ENCODE measurements around the gene SWAP70. TPM values are rescaled to one million over a fixed set of nuclear protein-coding genes. Genes with fewer than 3 reads are reported as not detected.

Gene SWAP70
- total and polyA plus RNA-seq, 9 of the 15 experiments (the other 6 are each of a cell fraction or from before 2014, with no cell fraction given), result 1.7 to 4.9 (median 3.9) TPM

GRCh38 chr11:9617940-9618339 lies 45.9 kb upstream of the SWAP70 start (continued):
- TF ChIP-seq ILK (tag; IDR thresholded peaks at IDR 0.05; ENCODE audit: borderline replicate concordance, low read depth) (no peak), DPF2 (IDR thresholded peaks at IDR 0.05) (peak; percentile 39; the same call in 1 of the 2 replicates), CSDE1 (IDR thresholded peaks at IDR 0.05) (no peak), PHTF2 (CRISPR knock-in tag; IDR thresholded peaks at IDR 0.05) (no peak), NFXL1 (CRISPR knock-in tag; IDR thresholded peaks at IDR 0.05) (no peak), TGIF2 (CRISPR knock-in tag; IDR thresholded peaks at IDR 0.05) (no peak), ZNF175 (CRISPR knock-in tag; IDR thresholded peaks at IDR 0.05; ENCODE audit: low read depth) (no peak), CREBBP (IDR thresholded peaks at IDR 0.05; ENCODE audit: low read depth, low read length) (no peak), ZNF785 (CRISPR knock-in tag; IDR thresholded peaks at IDR 0.05) (no peak)

- no peak for ATAC-seq
- H3K9ac ChIP-seq (ENCODE audit: insufficient read depth in 1 of 2, low read depth in 2 of 2, low read length in 2 of 2), result no peak overlapping the region
- no peaks in the 10 kb centered on the region for H3K36me3 ChIP-seq (ENCODE audit: control insufficient read depth, insufficient read depth, low read length)
- intact Hi-C loops (cut with micrococcal nuclease), result loop anchor here (10.0 kb wide), 1 partner anchor 356 kb away; no protein-coding TSS in a partner anchor
- ChIA-PET POLR2A (no interaction called here), CTCF (ENCODE audit: low intra/inter-chr PET ratio) (no interaction called here)
- H3K27ac ChIP-seq (ENCODE audit: extremely low read depth, low read depth, low read length), result no peak overlapping the region
- FAIRE-seq, result no peak
- H3K4me1 ChIP-seq (replicated peaks in 1 of 2; ENCODE audit: control insufficient read depth in 2 of 2, insufficient read depth in 2 of 2, low read length in 2 of 2), result peaks cover 9 to 10% of the 10 kb centered on the region in 2 experiments; a peak in 3 of 5 replicates
- H3K79me2 ChIP-seq (ENCODE audit: control insufficient read depth, insufficient read depth, low read length), result no peaks in the 10 kb centered on the region
- no peaks in the 10 kb centered on the region for H3K27me3 ChIP-seq (ENCODE audit: control insufficient read depth in 2 of 2, insufficient read depth in 2 of 2, low read length in 2 of 2)
- H4K20me1 ChIP-seq (replicated peaks; ENCODE audit: control insufficient read depth, insufficient read depth, low read length), result no peaks in the 10 kb centered on the region
- WGBS (ENCODE audit: insufficient coverage, low coverage, missing lambda C conversion rate), result 92% methylated on average over 1 of the region's 1 CpG
- TF ChIP-seq ZBTB8A (IDR thresholded peaks at IDR 0.05; ENCODE audit: partially characterized antibody) (no peak), ZNF24 (IDR thresholded peaks at IDR 0.05) (peak; percentile 90)
- no peak for DNase-seq (ENCODE audit: extremely low read depth in 1 of 4, low spot score in 3 of 4)
- no TSS peak for BruUV-seq (replicated peaks)
- no peak overlapping the region for H3K4me2 ChIP-seq (ENCODE audit: insufficient read depth, low read length)
- H3K9me1 ChIP-seq (ENCODE audit: control insufficient read depth, insufficient read depth, low read length), result no peaks in the 10 kb centered on the region
- in situ Hi-C loops (cut with MboI), result loop anchor here (5.0 kb wide), 1 partner anchor 133 kb away; no protein-coding TSS in a partner anchor
- H3K4me3 ChIP-seq, result no peak overlapping the region
- H2AFZ ChIP-seq (ENCODE audit: low read depth, low read length), result no peak overlapping the region
- no peaks in the 10 kb centered on the region for H3K9me3 ChIP-seq (replicated peaks; ENCODE audit: control insufficient read depth, insufficient read depth, low read depth, low read length)
These were observed 44.9 kb upstream of the SWAP70 start for GRCh38 chr11:9619004-9619403.

All from K562 (cell line).